Stimulated activated CD8-positive, alpha-beta memory T cell treated with anti-CD3 and anti-CD28 coated beads, Interleukin-15, amount 100 ng/mL, for 4 hours (primary cell): ENCODE results near the gene NCK2.

Source experiments
- DNase-seq, 2 donors: peaks; one replicate each; pipeline ENCODE4 v3.0.0-alpha.2; 2020; ENCODE audit warnings: low read depth in 2 of 2

The NCK2 gene

GRCh38 chr2:105734762-105735538 lies 9.8 kb upstream of the NCK2 start:
- no peak for DNase-seq

- DNase-seq, result no peak
Observed at GRCh38 chr2:105736145-105736544, 8.6 kb upstream of the NCK2 start.

GRCh38 chr2:105737980-105738657 lies 6.6 kb upstream of the NCK2 start:
- DNase-seq, result no peak

- DNase-seq, result no peak
Observed at GRCh38 chr2:105738658-105739241, 6.0 kb upstream of the NCK2 start.

DNA sequence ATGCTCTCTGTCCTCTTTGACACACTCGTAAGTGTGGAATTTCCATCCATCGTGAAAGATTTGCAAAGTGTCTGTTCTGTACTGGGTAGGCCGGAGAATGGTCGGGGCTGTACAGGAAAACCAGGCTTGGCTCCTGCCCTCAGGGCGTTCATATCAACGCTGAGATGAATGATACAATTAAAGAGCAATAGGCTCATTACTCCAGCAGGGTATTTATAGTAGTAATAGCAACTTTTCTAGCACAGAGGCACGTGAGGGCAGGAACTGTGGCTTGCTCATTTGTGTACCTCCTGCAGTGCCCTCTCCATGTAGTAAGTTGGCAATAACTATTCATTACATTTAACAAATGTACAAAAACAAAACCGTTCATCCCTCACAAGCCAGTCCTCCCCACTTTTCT lies 5.3 kb upstream of the NCK2 start:
- DNase-seq, result no peak

GRCh38 chr2:105739944-105740530 lies 4.7 kb upstream of the NCK2 start:
- no peak for DNase-seq

- no peak for DNase-seq
Observed at GRCh38 chr2:105741174-105741573, 3.5 kb upstream of the NCK2 start.

DNA sequence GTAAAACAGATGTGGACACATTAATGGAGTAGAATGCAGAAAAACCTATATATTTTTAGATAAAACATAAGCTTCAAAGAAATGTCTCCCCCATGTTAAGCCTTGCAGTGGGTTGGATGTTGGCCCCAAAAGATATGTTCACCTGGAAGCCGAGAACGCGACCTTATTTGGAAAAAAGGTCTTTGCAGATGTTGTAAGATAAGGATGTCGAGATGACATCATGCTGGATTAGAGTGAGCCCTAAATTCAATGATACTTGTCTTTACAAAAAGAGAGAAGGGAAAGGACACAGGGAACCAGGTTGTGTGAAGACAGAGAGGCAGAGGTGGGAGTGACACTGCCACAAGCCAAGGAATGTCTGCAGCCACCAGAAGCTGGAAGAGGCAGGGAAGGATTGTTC lies 3.1 kb upstream of the NCK2 start:
- DNase-seq, result no peak

DNA sequence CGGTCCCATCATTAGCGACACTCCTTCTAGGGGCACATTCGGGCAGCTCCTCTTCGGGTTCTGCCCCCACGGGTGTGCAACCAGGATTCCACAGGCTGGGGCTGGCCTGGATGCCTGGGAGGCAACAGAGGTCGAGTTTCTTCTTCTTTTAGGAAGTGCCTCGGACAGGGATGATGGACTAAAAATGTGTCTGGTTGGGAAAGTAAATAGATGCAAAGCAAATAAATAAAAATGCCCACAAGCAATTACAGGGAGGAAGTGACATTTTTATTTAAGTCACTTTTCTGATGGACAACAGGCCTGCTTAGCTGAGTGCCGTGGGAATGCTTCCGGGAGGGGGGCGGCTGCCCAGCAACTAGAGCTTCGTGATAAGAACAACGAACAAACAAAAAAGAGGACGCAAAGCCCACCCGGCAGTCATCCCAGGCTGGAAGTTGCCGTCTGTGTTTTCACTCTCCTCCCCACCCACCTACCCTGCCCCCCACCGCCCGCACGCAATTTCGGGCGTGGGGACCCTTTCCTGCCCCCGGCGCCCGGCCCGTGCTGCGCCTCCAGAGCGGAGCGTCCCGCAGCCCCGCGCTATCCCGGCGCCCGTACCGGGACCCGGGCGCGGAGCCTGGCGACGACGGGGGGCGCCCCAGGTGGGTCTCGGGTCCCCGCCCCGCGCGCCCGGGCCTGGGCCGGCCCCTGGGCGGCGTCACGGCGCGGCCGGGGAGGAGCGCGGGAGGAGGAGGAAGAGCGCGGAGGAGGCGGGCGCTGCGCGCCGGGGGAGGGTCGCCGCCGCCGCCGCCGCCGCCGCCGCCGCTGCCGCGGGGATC lies 412 bp upstream of the NCK2 start:
- peak in 1 of 2 donors; percentile 51 for DNase-seq

DNA sequence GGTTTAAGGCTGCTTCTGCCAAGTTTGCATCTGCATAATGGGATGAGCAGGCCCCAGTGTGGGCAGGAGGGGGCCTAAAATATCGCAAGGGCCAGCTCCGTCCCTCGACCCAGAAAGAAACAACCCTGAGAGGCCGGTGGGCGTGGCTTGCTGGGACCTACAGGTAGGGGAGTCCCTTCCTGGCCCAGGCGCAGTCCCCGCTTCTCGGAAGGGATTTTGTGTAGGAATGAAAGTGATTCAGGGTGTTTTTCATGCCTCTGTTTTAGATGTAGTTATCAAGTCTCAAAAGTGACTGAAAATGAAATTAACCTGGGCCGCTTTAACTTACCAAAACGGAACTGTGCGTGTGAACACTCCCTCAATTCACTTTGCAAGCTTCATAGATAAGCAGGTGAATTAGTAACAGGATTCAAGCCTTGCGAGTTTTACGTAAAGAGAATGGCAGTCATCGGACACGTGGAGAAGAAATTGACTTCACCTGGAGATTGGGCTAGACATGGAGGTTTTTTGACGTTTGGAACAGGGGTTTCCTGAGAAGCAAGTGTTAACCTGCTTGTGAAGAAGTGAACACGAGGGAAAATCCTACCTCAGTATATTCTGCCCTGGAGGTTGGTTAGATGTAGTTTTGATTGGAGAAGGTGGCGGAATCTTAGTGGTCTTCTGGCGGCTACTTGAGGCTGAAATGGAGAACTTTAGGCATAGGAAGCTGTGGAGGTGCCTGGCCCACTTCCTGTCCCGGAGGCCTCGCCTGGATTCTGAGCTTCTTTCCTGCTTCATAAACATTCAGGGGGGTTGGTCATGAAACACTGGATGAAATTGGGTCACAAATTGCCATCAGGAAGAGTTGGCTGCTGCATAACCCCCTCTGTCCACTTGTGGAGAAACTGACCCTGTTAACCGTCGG lies 1.7 kb downstream of the NCK2 start:
- DNase-seq, result peak; percentile 54 to 70

- no peak for DNase-seq
Observed at GRCh38 chr2:105747254-105747894, 2.7 kb downstream of the NCK2 start.

GRCh38 chr2:105747991-105748390 lies 3.3 kb downstream of the NCK2 start:
- DNase-seq, result no peak

GRCh38 chr2:105748566-105748965 lies 3.9 kb downstream of the NCK2 start:
- DNase-seq, result no peak

DNA sequence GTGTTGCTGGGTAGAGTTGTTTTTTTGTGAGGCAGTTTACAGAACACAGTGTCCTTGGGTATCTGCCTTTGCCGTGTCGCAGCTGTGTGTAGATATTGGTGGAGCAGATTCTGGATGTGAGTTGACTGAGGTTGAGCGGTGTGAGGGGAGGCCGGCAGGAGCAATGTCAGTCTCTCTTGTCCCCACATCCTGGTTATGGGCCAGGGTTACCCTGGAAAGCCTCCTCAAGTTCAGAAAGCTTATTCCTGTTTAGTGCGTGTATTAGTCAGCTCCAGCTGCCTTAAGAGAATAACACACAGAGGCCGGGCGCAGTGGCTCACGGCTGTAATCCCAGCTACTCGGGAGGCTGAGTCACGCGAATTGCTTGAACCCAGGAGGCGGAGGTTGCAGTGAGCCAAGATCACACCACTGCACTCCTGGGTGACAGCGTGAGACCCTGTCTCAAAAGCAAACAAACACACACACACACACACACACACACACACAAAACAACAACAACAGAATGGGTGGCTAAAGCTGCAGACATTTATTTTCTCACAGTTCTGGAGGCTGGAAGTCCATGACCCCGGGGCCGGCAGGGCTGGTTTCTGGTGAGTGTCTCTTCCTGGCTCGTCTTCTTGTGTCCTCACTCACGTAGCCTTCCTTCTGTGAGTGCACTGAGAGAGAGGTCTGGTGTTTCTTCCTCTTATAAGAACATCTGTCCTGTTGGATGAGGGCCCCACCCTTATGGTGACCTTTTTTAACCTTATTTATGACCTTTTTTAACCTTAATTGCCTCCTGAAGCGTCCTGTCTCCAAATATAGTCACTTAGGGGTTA lies 5.1 kb downstream of the NCK2 start:
- no peak for DNase-seq

DNA sequence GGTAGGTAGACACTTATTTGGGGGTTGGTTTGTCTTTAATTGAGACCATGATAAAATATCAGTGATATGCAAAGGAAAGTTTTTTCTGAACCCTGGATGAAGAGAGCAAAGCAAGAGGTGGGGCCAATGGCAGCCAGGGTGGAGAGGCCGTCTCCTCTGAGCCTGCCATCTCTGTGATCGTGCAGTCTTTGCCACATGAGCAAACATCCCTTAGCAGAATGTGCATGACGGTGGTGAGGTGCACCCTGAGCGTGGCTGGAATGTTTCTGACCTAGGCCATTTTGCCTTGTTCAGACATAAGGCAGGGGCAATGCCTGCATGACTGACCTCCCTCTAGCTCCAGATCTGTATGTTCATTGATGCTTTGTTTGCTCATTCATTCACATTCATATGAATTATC lies 6.0 kb downstream of the NCK2 start:
- DNase-seq, result no peak

GRCh38 chr2:105751272-105751671 lies 6.6 kb downstream of the NCK2 start:
- no peak for DNase-seq

DNA sequence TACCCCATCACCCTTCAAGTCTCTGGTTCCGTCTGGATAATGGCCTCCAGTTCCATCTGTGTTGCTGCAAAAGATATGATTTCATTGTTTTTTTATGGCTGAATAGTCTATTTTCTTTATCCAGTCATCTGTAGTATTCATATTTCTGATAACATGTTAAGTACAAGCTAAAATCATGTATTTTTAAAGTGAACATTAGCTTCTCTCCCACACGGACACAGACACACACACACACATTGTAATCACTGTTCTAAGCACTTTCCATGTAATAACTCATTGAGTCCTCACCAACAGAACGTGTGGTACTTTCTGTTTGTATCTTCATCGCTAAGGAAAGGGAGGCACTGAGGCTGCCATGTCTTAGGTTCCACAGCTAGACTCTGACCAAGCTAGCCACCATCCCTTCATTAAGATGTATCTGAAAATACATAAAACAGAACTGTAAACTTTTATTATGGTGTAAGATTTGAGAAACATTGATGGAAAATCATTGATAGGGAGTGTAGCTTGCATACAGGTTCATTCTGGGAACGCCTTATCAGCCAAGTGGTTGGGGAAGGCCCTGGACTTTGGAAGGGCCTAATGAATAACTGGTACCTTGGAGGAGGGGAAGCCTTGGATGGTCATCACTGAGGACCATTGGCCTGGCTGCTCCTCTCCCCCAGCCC lies 8.1 kb downstream of the NCK2 start:
- no peak for DNase-seq

GRCh38 chr2:105753380-105753779 lies 8.7 kb downstream of the NCK2 start:
- no peak for DNase-seq

- no peak for DNase-seq
Observed at GRCh38 chr2:105754011-105754410, 9.3 kb downstream of the NCK2 start.
